ENCODE measurements around the gene SLC52A3.

Gene SLC52A3

DNA sequence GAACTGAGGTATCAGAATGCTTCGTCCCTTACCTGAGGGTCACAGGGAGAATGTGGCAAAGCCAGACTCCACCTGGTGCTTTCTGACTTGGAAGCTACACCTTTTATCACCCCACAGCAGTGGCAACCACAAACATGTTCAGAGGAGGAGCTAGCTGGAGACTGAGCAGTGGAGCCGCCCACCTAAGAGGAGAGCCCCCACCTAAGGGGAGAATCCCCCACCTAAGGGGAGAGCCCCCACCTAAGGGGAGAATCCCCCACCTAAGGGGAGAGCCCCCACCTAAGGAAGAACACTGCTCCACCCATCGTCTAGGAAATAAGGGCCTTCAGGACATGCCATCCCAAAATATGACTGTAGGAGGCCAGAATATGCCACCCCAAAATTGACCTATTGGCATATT is 4.0 kb downstream of the SLC52A3 start:
- no peak for DNase-seq

DNA sequence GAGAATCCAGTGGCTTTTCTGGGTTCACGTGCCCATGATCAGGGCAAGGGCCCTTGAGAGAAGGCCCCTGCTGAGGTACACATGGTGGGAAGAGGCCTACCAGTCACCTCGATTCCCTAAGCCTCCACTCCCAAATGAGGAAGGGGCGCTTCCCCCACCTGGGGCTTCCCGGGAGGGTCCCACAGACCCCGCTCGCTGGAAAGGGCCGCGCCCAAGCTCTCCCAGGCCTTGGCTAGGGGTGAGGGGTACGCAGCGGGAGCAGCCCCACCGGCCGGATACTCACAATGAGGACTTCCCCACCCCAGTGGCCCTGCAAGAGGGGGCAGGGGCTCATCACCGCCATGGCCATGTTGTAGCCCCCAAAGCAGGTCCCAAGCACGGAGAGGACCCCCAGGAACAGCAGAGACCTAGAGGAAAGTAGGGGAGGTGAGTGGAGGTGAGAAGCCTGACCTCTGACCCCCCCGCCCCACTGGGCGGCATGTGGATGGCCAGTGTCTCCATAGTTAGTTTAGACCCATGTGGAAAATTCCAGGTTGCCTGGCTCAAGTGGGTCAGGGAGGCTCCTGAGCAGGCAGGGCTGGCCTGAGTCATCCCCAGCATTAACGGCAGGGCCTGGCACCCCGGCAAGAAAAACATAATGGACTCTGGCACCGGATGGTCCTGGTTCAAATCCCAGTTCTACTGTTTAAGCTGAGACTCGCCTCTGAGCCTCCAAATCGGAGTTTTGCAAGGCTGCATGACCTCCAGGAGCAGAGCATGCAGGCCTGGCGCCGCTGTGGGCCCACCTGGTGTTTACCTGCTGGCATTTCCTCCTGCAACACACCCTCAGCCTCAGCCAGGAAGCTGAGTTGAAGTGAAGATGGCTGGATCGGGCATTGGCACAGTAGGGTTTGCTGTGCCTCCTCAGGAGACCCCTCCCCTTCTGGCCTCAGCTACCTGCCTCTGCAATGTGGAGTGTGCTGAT is 6.6 kb downstream of the SLC52A3 start:
- DNase-seq, result no peak

DNA sequence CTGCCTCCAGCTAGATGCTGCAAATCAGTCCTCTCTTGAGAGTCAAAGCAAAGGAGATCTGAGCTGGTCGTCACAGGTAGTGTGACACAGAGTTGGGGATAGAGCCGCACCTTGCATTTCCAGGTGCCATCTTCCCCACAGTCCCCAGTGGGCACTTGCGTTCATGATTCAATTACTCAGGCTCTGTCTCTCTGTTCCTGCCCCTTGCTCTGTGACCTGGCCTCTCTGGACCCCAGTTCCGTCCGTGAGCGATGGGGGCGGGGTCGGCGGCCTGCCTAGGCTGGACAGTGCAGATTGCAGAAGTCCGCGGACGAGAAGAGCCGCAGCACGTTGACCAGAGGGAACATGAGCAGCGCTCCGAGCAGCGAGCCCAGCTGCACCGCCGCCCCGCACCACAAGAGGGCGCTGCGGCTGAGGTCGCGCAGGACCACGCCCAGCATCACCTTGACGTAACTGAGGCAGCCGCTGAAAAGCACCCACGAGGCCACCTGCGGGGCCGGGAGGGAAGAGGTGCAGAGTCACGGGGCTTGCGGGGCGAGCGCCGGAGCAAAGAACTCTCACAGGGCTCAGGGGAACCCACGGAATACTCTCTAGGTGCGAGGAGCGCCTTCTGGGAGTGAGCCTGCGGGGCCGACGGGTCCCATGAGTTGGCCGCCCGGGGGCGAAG is 7.4 kb downstream of the SLC52A3 start:
- no peak for DNase-seq

GRCh38 chr20:757506-757905 is 10.8 kb downstream of the SLC52A3 start:
- DNase-seq, result no peak

- DNase-seq, result no peak
Observed at GRCh38 chr20:755941-756340, 12.4 kb downstream of the SLC52A3 start.

DNA sequence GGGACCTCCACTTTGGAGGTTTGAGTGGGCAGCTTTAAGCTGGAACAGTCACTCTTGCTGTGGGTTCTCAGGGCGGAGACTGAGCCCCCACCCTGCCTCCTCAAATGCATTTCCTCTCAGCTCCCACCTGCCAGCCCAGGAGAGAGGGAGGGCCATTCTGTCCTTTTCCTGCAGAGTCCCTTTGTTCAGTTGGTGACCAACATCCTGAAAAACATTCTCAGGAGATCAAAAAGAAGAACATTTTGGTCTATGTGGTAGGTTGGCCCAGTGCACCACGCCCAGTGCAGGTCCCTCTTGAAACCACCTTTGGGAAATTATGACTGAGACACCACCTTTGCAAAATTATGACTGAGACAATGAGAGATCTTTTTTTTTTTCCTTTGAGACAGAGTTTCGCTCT is 13.4 kb downstream of the SLC52A3 start:
- DNase-seq, result no peak

- DNase-seq, result no peak
Observed at GRCh38 chr20:753897-754635, 14.2 kb downstream of the SLC52A3 start.

DNA sequence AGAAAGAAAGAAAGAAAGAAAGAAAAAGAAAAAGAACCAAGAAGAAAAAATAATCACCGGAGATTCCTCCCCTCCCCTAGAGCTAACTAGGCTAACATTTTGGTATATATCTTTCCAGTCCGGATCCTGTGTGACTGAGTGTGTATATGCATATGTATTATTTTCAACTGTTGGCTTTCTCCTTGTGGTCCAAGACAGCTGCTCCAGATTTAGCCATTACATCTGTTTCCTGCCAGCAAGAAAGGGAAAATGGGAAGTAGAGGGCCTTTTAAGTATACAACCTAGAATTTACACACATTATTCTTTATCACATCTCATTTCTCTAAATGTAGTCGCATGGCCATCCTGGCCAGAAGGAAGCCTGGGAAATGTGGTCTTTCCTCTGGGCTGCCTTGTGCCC is 15.2 kb downstream of the SLC52A3 start:
- no peak for DNase-seq

- DNase-seq, result no peak
Observed at GRCh38 chr20:752291-752690, 16.0 kb downstream of the SLC52A3 start.

DNA sequence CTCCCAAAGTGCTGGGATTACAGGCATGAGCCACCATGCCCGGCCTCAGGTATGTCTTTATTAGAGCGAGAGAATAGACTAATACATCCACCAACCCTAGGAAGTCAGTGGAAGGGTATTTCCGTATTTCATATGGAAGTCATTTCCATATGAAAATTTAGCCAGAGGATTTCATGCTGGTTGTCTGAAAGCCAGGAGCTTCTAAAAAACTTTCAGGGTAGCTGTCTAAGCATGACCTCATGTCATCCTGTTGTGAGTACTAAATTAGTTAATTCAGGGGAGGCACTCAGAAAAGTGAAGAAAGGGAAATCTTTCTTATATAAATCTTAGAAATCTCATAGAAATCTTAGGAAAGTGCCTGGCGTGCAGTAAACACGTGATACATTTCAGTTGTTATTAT is 16.5 kb downstream of the SLC52A3 start:
- no peak for DNase-seq

GRCh38 chr20:750801-751200 is 17.5 kb downstream of the SLC52A3 start:
- no peak for DNase-seq

DNA sequence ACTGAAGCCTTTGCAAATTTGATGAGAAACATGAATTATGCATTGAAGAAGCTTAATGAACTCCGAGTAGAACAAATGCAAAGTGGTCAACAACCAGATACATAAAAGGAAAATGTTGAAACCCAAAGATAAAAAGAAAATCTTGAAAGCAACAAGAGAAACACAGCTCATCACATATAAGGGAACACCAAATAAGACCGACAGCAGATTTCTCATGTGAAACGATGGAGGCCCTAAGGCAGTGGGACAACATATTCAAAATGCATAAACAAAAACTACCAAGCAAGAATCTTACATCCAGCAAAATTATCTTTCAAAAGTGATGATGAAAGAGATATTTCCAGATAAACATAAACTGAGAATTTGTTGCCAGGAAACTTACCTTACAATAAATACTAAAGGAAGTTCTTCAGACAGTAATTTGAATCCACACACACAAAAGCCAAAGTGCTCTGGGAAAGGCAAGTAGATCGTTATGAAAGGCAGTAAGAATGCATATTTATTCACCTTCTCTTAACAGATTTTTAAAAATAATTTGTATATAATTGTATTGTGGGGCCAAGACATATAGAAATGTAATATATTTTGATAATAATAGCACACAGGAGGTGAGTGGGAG is 22.5 kb downstream of the SLC52A3 start:
- no peak for DNase-seq

DNA sequence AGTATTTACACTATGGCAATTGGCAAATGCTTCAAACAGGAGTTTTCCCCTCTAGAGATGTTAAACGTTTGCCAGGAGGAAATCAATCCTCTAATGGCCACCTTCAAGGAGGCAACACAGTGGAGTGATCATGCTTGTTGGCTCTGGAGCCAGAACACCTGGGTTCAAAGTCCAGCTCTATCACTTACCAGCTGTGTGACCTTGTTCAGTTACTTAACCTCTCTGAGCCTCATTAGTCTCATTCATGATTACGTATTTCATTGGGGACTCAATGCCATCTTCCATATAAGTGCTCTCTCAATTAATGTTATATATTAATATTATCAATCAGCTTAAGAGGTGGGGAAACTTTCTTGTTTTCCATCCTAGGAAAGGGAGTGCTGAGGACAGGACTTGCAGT is 26.1 kb downstream of the SLC52A3 start:
- DNase-seq, result no peak

GRCh38 chr20:741620-742019 is 26.7 kb downstream of the SLC52A3 start:
- no peak for DNase-seq

DNA sequence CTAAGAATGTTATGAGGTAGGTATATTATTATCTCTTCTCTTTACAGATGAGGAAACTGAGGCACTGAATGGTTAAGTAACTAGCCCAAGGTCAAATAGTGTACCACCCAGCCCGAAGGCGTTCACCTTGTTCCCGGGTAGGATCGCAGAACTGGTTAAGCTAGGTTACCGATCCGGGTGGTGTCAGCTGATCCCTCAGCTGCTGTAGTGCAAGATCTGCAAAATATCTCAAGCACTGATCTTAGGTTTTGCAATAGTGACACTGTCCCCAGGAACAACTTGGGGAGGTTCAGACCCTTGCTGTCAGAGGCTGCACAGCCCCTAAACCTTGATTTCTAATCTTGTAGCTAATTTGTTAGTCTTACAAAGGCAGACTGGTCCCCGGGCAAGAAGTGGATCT is 28.1 kb downstream of the SLC52A3 start:
- no peak for DNase-seq

DNA sequence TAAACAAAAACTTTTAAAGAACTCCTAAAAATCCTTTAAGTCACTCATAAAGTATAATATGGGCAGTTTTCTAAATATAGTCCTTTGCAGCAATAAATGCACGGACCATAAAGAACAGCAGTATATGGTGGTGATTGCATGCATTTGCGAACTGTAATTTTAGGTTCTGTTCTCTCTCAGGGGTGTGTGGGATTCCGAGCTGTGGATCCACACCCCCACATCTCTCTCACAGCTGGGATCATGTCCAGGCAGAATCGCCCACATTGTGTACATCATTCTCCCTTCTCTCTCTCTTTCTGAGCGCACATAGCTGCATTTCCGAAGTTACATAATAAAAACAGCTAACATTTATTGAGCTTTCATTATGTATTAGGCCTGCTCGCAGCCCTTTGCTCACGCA is 28.6 kb downstream of the SLC52A3 start:
- no peak for DNase-seq

DNA sequence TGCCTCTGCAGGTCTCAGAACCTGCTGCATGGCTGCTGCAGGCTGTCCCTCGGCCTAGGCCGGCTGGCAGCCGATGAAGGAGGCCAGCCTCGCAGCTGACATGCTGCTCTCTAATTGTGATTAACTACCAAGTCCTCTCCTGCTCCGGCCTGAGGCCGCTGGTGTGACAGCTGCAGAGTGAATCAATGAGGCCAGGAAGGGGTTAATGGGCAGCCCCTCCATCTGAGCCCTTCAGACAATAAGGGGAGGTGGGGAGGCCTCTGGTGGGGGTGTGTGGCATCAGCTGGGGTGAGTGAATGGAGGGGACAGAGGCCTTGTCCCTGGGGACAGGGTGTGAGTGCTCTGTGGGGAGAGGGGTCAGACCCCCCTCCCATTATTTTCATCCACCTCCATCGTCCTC is 34.4 kb downstream of the SLC52A3 start:
- no peak for DNase-seq

DNA sequence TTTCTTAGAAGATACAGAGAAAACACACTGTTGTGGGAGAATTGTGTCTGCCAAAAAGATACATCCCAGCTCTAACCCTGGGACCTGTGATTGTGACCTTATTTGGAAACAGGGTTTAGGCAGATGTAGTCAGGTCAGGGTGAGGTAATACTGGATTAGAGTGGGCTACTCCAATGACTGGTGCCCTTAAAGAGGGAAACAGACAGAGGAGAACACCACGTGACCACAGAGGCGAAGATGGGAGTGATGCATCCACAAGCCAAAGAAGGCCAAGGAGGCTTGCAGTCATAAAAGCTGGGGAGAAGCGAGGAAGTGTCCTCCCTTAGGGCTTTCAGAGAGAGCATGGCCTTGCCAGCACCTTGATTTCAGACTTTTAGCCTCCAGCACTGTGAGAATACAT is 35.6 kb downstream of the SLC52A3 start:
- DNase-seq, result no peak

GRCh38 chr20:731891-732560 is 36.3 kb downstream of the SLC52A3 start:
- DNase-seq, result no peak

DNA sequence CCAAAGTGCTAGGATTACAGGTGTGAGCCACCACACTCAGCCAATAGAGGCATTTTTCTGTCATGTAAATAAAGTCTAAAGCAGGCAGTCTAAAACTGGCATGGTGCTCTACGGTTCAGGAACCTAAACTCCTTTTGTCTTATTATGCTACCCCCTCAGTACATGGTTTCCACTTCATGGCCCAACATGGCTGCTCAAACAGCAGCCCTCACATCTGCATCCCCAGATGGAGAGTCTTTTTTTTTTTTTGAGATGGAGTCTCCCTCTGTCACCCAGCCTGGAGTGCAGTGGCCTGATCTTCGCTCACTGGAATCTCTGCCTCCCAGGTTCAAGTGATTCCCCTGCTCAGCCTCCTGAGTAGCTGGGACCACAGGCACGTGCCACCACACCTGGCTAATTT is 38.3 kb downstream of the SLC52A3 start:
- DNase-seq, result no peak

DNA sequence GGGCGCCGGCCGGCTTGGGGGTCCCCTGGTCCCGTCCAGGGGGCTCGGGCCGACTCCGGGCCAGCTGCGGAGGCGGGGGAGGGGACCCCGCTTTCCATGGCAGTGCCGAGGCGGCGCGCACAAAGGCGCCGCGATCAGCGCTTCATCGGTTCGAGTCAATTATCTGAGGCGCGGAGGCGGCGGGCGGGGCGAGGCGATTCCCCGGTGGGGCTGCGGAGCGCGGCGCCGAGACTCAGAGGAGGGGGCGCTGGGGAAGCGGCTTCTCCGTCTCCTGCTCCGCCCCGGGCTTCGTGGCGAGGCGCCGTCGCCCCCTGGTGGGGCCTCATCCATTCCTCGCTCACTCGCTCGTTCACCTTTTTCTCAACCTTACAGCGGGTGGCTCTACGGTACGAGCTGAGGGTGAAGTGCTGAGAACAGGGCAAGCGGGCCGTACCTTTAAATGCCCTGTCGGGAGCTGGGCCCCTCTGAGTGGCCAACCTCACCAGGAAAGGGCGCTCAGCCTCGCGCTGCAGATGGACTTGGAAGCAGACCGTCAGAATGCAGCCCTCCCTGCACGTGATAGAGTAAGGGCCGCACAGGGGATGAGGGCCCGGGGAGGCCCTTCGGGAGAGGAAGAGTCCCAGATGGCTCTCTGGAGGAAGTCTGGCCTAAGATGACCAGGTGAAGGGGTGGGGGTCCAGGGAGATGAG is 39.9 kb downstream of the SLC52A3 start:
- DNase-seq, result peak; percentile 40

GRCh38 chr20:726160-726559 is 42.1 kb downstream of the SLC52A3 start:
- DNase-seq, result no peak
